Fibroblast of skin of right quadriceps (primary cell): ENCODE measurements around the gene ZNF154.
A peak's percentile ranks its signal among the peaks of the same experiment; 100 is the strongest.
"Not testable (repeated sequence)": the region's sequence is repeated elsewhere in the genome, so short reads cannot be mapped to it uniquely, and the experiment has no call there.

ENCODE experiments used
- DNase-seq: peaks from one replicate; pipeline ENCODE4 v3.0.0-alpha.2; 2013

Gene ZNF154

GRCh38 chr19:57708641-57709361 lies at the start of gene ZNF154:
Gene ZNF154 (minus strand): TSS chr19:57709204. CDS start chr19:57708971, 233 bp downstream.
- peak; percentile 70 for DNase-seq

- no peak for DNase-seq
Observed at GRCh38 chr19:57757941-57758340, 48.9 kb upstream of the ZNF154 start.

- DNase-seq, result no peak
Observed at GRCh38 chr19:57755031-57755430, 46.0 kb upstream of the ZNF154 start.

GRCh38 chr19:57754091-57754673 lies 45.2 kb upstream of the ZNF154 start:
- no peak for DNase-seq

- DNase-seq, result no peak
Observed at GRCh38 chr19:57748029-57748428, 39.0 kb upstream of the ZNF154 start.

GRCh38 chr19:57747472-57747807 lies 38.4 kb upstream of the ZNF154 start:
- no peak for DNase-seq

GRCh38 chr19:57746580-57747471 lies 37.8 kb upstream of the ZNF154 start, which contains the start of gene ZNF776:
Gene ZNF776 (plus strand): TSS chr19:57746815. CDS start chr19:57747059, 244 bp downstream.
- peak; percentile 91 for DNase-seq

- DNase-seq, result not testable (repeated sequence)
Observed at GRCh38 chr19:57738770-57739169, 29.8 kb upstream of the ZNF154 start.

- peak; percentile 21 for DNase-seq
Observed at GRCh38 chr19:57738320-57738719, 29.3 kb upstream of the ZNF154 start.

GRCh38 chr19:57720878-57721277 lies 11.9 kb upstream of the ZNF154 start:
- DNase-seq, result no peak

GRCh38 chr19:57719901-57720519 lies 11.0 kb upstream of the ZNF154 start:
- DNase-seq, result no peak

GRCh38 chr19:57719424-57719823 lies 10.4 kb upstream of the ZNF154 start:
- no peak for DNase-seq

- no peak for DNase-seq
Observed at GRCh38 chr19:57712222-57712621, 3.2 kb upstream of the ZNF154 start.

- no peak for DNase-seq
Observed at GRCh38 chr19:57709616-57710015, 612 bp upstream of the ZNF154 start.

- no peak for DNase-seq
Observed at GRCh38 chr19:57706346-57706745, 2.7 kb downstream of the ZNF154 start.

- no peak for DNase-seq
Observed at GRCh38 chr19:57701625-57702024, 7.4 kb downstream of the ZNF154 start.

GRCh38 chr19:57689750-57690149 lies 19.3 kb downstream of the ZNF154 start:
- DNase-seq, result no peak

GRCh38 chr19:57688011-57688763 lies 20.8 kb downstream of the ZNF154 start:
- DNase-seq, result no peak

GRCh38 chr19:57687363-57688010 lies 21.5 kb downstream of the ZNF154 start:
- no peak for DNase-seq

- DNase-seq, result no peak
Observed at GRCh38 chr19:57686727-57687126, 22.3 kb downstream of the ZNF154 start.

GRCh38 chr19:57682226-57682766 lies 26.7 kb downstream of the ZNF154 start:
- DNase-seq, result no peak

- DNase-seq, result peak; percentile 33
Observed at GRCh38 chr19:57675881-57676280, 33.1 kb downstream of the ZNF154 start.
